Large intestine (tissue), 12 donors: Measurements from ENCODE around the gene MTRR. TPM values are rescaled to one million over a fixed set of nuclear protein-coding genes. Genes with fewer than 3 reads are reported as not detected.

Source experiments
- DNase-seq, 2 donors: peaks; one replicate each; pipeline versions ENCODE4 v3.0.0 to v3.0.0-alpha.2; 2013
- H3K27ac ChIP-seq: one replicate; pipeline ENCODE4 v1.5.1; 2013; ENCODE audit warnings: low read length
- H3K27me3 ChIP-seq: 2 replicates; pipeline ENCODE4 v1.6.1; 2013; ENCODE audit warnings: low read length; ENCODE audit not compliant: control insufficient read depth, insufficient read depth
- H3K36me3 ChIP-seq: 2 replicates; pipeline ENCODE4 v1.6.1; 2013; ENCODE audit warnings: low read length; ENCODE audit not compliant: control insufficient read depth, insufficient read depth
- H3K4me1 ChIP-seq: one replicate; pipeline ENCODE4 v1.6.1; 2013; ENCODE audit warnings: low read length; ENCODE audit not compliant: control insufficient read depth, insufficient read depth
- H3K4me3 ChIP-seq: one replicate; pipeline ENCODE4 v1.5.1; 2013; ENCODE audit warnings: low read length
- H3K9me3 ChIP-seq: one replicate; pipeline ENCODE4 v1.6.1; 2013; ENCODE audit warnings: mild to moderate bottlenecking, low read depth, low read length, moderate library complexity; ENCODE audit not compliant: control insufficient read depth
- WGBS: methylation state at CpG from one replicate; pipeline ENCODE4 v1.1.5; 2013; ENCODE audit warnings: low lambda C conversion rate; ENCODE audit not compliant: insufficient coverage; 5-methylcytosine and 5-hydroxymethylcytosine counted together
- long read RNA-seq, 11 donors: transcript quantifications; one replicate each; lab custom pipeline, GENCODE V29; 2026
- polyA plus RNA-seq: library from polyadenylated mRNA; unstranded; fragments of 120-200 nt; gene quantifications from one replicate; pipeline ENCODE4 v1.2.1, GENCODE V29; 2013

MTRR gene
- polyA plus RNA-seq: 48.1 TPM
- long read RNA-seq, donor 1, partial matches to known transcripts: 0 of 5 reads
- long read RNA-seq, donor 1, other reads (novel, unspliced or antisense): 0 of 5 reads
- long read RNA-seq, donor 2, partial matches to known transcripts: 0 of 7 reads
- long read RNA-seq, donor 2, other reads (novel, unspliced or antisense): 0 of 7 reads
- long read RNA-seq, donor 3, partial matches to known transcripts: 0 of 8 reads
- long read RNA-seq, donor 3, other reads (novel, unspliced or antisense): 0 of 8 reads
- long read RNA-seq, donor 4: 0 reads
- long read RNA-seq, donor 5, partial matches to known transcripts: 0 of 3 reads
- long read RNA-seq, donor 5, other reads (novel, unspliced or antisense): 0 of 3 reads
- long read RNA-seq, donor 6: 0 reads
- long read RNA-seq, donor 7, partial matches to known transcripts: 0 of 2 reads
- long read RNA-seq, donor 7, other reads (novel, unspliced or antisense): 0 of 2 reads
- long read RNA-seq, donor 8, partial matches to known transcripts: 0 of 4 reads
- long read RNA-seq, donor 8, other reads (novel, unspliced or antisense): 0 of 4 reads
- long read RNA-seq, donor 9, partial matches to known transcripts: 0 of 3 reads
- long read RNA-seq, donor 9, other reads (novel, unspliced or antisense): 0 of 3 reads
- long read RNA-seq, donor 10, partial matches to known transcripts: 0 of 4 reads
- long read RNA-seq, donor 10, other reads (novel, unspliced or antisense): 0 of 4 reads
- long read RNA-seq, donor 11, partial matches to known transcripts: 6 of 9 reads
- long read RNA-seq, donor 11, other reads (novel, unspliced or antisense): 0 of 9 reads

- DNase-seq: peak; percentile 92 to 94
- H3K36me3 ChIP-seq: peaks cover 20% of the 10 kb centered on the region
- no CpG with 5 or more reads among the region's 83 CpGs for WGBS
- peak within 1 kb of the TSS; percentile 72 for H3K27ac ChIP-seq
- H3K4me1 ChIP-seq: peaks cover 12% of the 10 kb centered on the region
- peak within 1 kb of the TSS; percentile 93 for H3K4me3 ChIP-seq
- H3K9me3 ChIP-seq: no peaks in the 10 kb centered on the region
- no peaks in the 10 kb centered on the region for H3K27me3 ChIP-seq
Measured at GRCh38 chr5:7868773-7869473, at the start of gene MTRR, which contains the start of gene FASTKD3. Gene MTRR, plus strand, starts transcription at chr5:7869148. Its CDS starts 1,647 bp downstream, at chr5:7870795. Gene FASTKD3, minus strand, starts transcription at chr5:7869031. Its CDS starts 948 bp downstream, at chr5:7868083.

GRCh38 chr5:7822449-7822848, 46.5 kb upstream of the MTRR start:
- Histone ChIP-seq H3K4me3 (no peak overlapping the region), H3K36me3 (no peaks in the 10 kb centered on the region), H3K27ac (no peak overlapping the region), H3K27me3 (no peaks in the 10 kb centered on the region), H3K4me1 (no peaks in the 10 kb centered on the region), H3K9me3 (no peaks in the 10 kb centered on the region)
- no peak for DNase-seq
- WGBS: no CpG with 5 or more reads among the region's 3 CpGs

- Histone ChIP-seq H3K9me3 (no peaks in the 10 kb centered on the region), H3K27ac (no peak overlapping the region), H3K4me3 (no peak overlapping the region), H3K27me3 (no peaks in the 10 kb centered on the region), H3K4me1 (no peaks in the 10 kb centered on the region), H3K36me3 (no peaks in the 10 kb centered on the region)
- WGBS: 80% methylated on average over 1 of the region's 8 CpGs
- no peak for DNase-seq
Measured at GRCh38 chr5:7823594-7823993, 45.4 kb upstream of the MTRR start.

GRCh38 chr5:7824995-7825394, 44.0 kb upstream of the MTRR start:
- Histone ChIP-seq H3K36me3 (no peaks in the 10 kb centered on the region), H3K9me3 (no peaks in the 10 kb centered on the region), H3K4me1 (no peaks in the 10 kb centered on the region), H3K27me3 (no peaks in the 10 kb centered on the region), H3K4me3 (no peak overlapping the region), H3K27ac (no peak overlapping the region)
- whole genome bisulfite sequencing: no CpG with 5 or more reads among the region's 18 CpGs
- DNase-seq: no peak

- Histone ChIP-seq H3K9me3 (no peaks in the 10 kb centered on the region), H3K27me3 (no peaks in the 10 kb centered on the region), H3K36me3 (no peaks in the 10 kb centered on the region), H3K4me3 (no peak overlapping the region), H3K27ac (no peak overlapping the region), H3K4me1 (no peaks in the 10 kb centered on the region)
- WGBS: no CpG with 5 or more reads among the region's 11 CpGs
- DNase-seq: no peak
Measured at GRCh38 chr5:7825630-7826029, 43.3 kb upstream of the MTRR start.

GRCh38 chr5:7827610-7828009, 41.3 kb upstream of the MTRR start:
- Histone ChIP-seq H3K27ac (no peak overlapping the region), H3K27me3 (no peaks in the 10 kb centered on the region), H3K4me1 (no peaks in the 10 kb centered on the region), H3K4me3 (no peak overlapping the region), H3K9me3 (no peaks in the 10 kb centered on the region), H3K36me3 (no peaks in the 10 kb centered on the region)
- DNase-seq: no peak
- 100% methylated on average over 1 of the region's 6 CpGs for WGBS

- H3K4me1 ChIP-seq: no peaks in the 10 kb centered on the region
- no peak overlapping the region for H3K27ac ChIP-seq
- no peaks in the 10 kb centered on the region for H3K9me3 ChIP-seq
- no CpG with 5 or more reads among the region's 10 CpGs for WGBS
- H3K4me3 ChIP-seq: no peak overlapping the region
- no peak for DNase-seq
- H3K27me3 ChIP-seq: no peaks in the 10 kb centered on the region
- H3K36me3 ChIP-seq: no peaks in the 10 kb centered on the region
Measured at GRCh38 chr5:7828269-7828668, 40.7 kb upstream of the MTRR start.

- Histone ChIP-seq H3K9me3 (no peaks in the 10 kb centered on the region), H3K36me3 (no peaks in the 10 kb centered on the region), H3K4me3 (no peak overlapping the region), H3K27ac (no peak overlapping the region), H3K27me3 (no peaks in the 10 kb centered on the region), H3K4me1 (no peaks in the 10 kb centered on the region)
- DNase-seq: no peak
- WGBS: 94% methylated on average over 3 of the region's 4 CpGs
Measured at GRCh38 chr5:7834982-7835381, 34.0 kb upstream of the MTRR start.

GRCh38 chr5:7837403-7837802, 31.5 kb upstream of the MTRR start:
- Histone ChIP-seq H3K4me3 (no peak overlapping the region), H3K27me3 (no peaks in the 10 kb centered on the region), H3K4me1 (no peaks in the 10 kb centered on the region), H3K36me3 (no peaks in the 10 kb centered on the region), H3K9me3 (no peaks in the 10 kb centered on the region), H3K27ac (no peak overlapping the region)
- no CpG with 5 or more reads among the region's 3 CpGs for WGBS
- peak in 1 of 2 donors; percentile 21 for DNase-seq

GRCh38 chr5:7842531-7842930, 26.4 kb upstream of the MTRR start:
- no peak overlapping the region for H3K27ac ChIP-seq
- no peak for DNase-seq
- no peak overlapping the region for H3K4me3 ChIP-seq
- H3K27me3 ChIP-seq: peaks cover 4% of the 10 kb centered on the region
- no peaks in the 10 kb centered on the region for H3K4me1 ChIP-seq
- WGBS: 60% methylated on average over 1 of the region's 2 CpGs
- no peaks in the 10 kb centered on the region for H3K9me3 ChIP-seq
- no peaks in the 10 kb centered on the region for H3K36me3 ChIP-seq
